Colonic mucosa (tissue), 4 donors: ENCODE data around the gene SLC5A6. TPM values are rescaled to one million over a fixed set of nuclear protein-coding genes. Genes with fewer than 3 reads are reported as not detected.
A peak's percentile ranks its signal among the peaks of the same experiment; 100 is the strongest.

Experiments
- DNase-seq: peaks from one replicate; pipeline ENCODE4 v3.0.0-alpha.2; 2020
- H3K27ac ChIP-seq: fragments of 200-600 bp; one replicate; pipeline ENCODE4 v1.8.0; 2021
- H3K27me3 ChIP-seq: fragments of 200-600 bp; one replicate; pipeline ENCODE4 v1.8.0; 2021
- H3K36me3 ChIP-seq: fragments of 200-600 bp; one replicate; pipeline ENCODE4 v1.8.0; 2021
- H3K4me1 ChIP-seq: fragments of 200-600 bp; one replicate; pipeline ENCODE4 v1.8.0; 2021; ENCODE audit warnings: mild to moderate bottlenecking
- H3K4me3 ChIP-seq: fragments of 200-600 bp; one replicate; pipeline ENCODE4 v1.8.0; 2021
- H3K9ac ChIP-seq, 2 donors: one replicate each; pipeline ENCODE4 v1.7.0; 2013; ENCODE audit warnings: control low read depth in 2 of 2, low read depth in 2 of 2, low read length in 2 of 2
- H3K9me3 ChIP-seq: fragments of 200-600 bp; one replicate; pipeline ENCODE4 v1.8.0; 2021
- intact Hi-C: fragments of 100-400 bp; cut with DNase I; formaldehyde crosslinking; loops from one replicate; pipeline ENCODE4 v1.14.1; 2022
- total RNA-seq, 2 donors: library from RNA; stranded (reverse); fragmentation: NEBNext Ultra II Directional in 1 of 2; extraction: Animal tissue kit (Norgen Biotek cat#: 25700) in 1 of 2; gene quantifications; one replicate each; pipeline ENCODE4 v1.2.1, GENCODE V29; 2021
- TF ChIP-seq, protein P1 (sequence below): fragments of 200-600 bp; IDR thresholded peaks from one replicate; pipeline ENCODE4 v1.8.0; 2022; ENCODE audit warnings: antibody characterized with exemption, mild to moderate bottlenecking
- donor health status: healthy.
- donor health status: DM: no; HTN: no; CAD: no.
- donor health status: DM: no; HTN: no; CAD: no.

Gene SLC5A6
- total RNA-seq, 2 donors from 2014 or later: 19.4 to 57.5 TPM

DNA sequence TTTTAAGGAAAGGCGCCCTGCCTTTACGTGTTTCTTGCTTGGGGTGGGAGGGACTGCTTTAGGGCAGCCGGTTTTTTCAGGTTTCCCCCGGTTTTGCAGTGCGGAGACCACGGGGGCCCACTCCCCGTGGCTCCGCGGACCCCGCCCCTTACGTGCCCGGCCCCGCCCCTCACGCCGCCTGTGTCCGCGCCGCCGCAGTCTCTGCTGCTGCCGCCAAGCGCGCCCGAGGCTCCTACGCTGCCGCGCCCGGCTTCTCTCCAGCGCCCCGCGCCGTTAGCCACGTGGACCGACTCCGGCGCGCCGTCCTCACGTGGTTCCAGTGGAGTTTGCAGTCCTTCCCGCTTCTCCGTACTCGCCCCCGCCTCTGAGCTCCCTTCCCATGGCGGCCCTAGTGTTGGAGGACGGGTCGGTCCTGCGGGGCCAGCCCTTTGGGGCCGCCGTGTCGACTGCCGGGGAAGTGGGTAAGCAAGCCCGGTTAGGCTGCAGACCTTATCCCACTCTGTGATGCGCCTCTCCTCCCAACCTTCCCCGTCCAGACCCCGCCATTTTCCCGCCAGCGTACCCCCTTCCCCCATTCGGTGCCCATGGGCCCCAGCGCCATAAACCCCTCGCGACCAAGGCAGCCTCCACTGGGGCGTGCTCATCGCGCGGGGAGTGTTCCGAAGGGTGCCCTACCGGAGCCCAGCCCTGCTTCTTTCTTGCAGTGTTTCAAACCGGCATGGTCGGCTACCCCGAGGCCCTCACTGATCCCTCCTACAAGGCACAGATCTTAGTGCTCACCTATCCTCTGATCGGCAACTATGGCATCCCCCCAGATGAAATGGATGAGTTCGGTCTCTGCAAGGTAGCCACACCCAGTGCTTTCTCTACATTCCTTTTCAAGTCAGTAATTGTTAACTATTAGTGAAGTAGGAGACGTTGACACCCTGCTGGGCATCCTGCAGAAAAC, 5.4 kb upstream of the SLC5A6 start, which contains the start of gene CAD:
Gene CAD, plus strand, starts transcription at position 197 of the 949 bp plus-strand sequence. Its CDS starts 183 bp downstream, at position 380.
- intact Hi-C loops: no loop called here
- TF ChIP-seq, protein P1, sequence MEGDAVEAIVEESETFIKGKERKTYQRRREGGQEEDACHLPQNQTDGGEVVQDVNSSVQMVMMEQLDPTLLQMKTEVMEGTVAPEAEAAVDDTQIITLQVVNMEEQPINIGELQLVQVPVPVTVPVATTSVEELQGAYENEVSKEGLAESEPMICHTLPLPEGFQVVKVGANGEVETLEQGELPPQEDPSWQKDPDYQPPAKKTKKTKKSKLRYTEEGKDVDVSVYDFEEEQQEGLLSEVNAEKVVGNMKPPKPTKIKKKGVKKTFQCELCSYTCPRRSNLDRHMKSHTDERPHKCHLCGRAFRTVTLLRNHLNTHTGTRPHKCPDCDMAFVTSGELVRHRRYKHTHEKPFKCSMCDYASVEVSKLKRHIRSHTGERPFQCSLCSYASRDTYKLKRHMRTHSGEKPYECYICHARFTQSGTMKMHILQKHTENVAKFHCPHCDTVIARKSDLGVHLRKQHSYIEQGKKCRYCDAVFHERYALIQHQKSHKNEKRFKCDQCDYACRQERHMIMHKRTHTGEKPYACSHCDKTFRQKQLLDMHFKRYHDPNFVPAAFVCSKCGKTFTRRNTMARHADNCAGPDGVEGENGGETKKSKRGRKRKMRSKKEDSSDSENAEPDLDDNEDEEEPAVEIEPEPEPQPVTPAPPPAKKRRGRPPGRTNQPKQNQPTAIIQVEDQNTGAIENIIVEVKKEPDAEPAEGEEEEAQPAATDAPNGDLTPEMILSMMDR: no peak

DNA sequence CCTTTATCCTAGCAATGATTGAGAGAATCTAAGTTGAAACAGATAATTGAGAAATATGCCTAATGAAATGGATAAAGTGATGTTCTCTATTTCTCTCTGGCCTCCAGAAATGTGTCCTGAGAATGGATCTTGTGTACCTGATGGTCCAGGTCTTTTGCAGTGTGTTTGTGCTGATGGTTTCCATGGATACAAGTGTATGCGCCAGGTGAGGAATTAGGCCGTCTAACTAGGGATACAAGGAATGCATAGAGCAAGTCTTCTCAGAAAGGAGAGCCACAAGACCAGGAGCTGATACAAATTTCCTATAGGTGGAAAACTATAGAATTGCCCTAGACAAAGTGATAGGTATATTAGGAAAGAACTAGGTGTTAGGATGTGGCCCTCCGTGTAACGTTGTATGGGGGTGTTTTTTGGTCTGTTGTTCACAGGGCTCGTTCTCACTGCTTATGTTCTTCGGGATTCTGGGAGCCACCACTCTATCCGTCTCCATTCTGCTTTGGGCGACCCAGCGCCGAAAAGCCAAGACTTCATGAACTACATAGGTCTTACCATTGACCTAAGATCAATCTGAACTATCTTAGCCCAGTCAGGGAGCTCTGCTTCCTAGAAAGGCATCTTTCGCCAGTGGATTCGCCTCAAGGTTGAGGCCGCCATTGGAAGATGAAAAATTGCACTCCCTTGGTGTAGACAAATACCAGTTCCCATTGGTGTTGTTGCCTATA, 4.5 kb upstream of the SLC5A6 start:
- no peak for DNase-seq
- no peaks in the 10 kb centered on the region for H3K9me3 ChIP-seq
- H3K27ac ChIP-seq: peak overlapping the region; percentile 53
- no peaks in the 10 kb centered on the region for H3K36me3 ChIP-seq
- H3K27me3 ChIP-seq: no peaks in the 10 kb centered on the region
- intact Hi-C loops: no loop called here
- TF ChIP-seq, protein P1: no peak
- H3K4me1 ChIP-seq: no peaks in the 10 kb centered on the region
- H3K4me3 ChIP-seq: peak overlapping the region; percentile 69
- H3K9ac ChIP-seq: no peak overlapping the region

More for the DNA sequence above, 5.4 kb upstream of the SLC5A6 start, which contains the start of gene CAD:
- Histone ChIP-seq H3K27me3 (no peaks in the 10 kb centered on the region), H3K4me1 (no peaks in the 10 kb centered on the region), H3K4me3 (peak within 1 kb of the TSS; percentile 69), H3K36me3 (no peaks in the 10 kb centered on the region), H3K27ac (peak within 1 kb of the TSS; percentile 53), H3K9me3 (no peaks in the 10 kb centered on the region), H3K9ac (peak within 1 kb of the TSS; percentile 35 to 60)
- DNase-seq: peak; percentile 88

DNA sequence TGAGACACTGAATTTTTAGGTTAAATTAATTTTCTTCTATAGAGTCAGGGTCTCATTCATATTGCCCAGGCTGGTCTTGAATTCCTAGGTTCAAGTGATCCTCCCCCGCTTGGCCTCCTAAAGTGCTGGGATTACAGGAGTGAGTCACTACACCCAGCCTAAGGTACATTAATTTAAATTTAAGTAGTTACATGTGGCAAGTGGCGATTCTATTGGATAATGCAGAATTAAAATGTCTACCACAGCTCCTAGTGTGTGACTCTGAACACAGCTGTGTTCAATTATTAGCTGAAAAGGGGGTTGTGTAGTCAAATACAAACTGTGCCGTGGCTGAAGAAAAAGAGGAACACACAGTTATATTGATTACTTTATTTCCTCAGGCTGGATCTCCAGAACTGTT, 2.9 kb upstream of the SLC5A6 start:
- Histone ChIP-seq H3K27ac (no peak overlapping the region), H3K9ac (no peak overlapping the region), H3K4me3 (no peak overlapping the region), H3K36me3 (no peaks in the 10 kb centered on the region), H3K4me1 (peaks cover under 1% of the 10 kb centered on the region), H3K9me3 (no peaks in the 10 kb centered on the region), H3K27me3 (no peaks in the 10 kb centered on the region)
- intact Hi-C loops: no loop called here
- no peak for DNase-seq
- TF ChIP-seq, protein P1: no peak

DNA sequence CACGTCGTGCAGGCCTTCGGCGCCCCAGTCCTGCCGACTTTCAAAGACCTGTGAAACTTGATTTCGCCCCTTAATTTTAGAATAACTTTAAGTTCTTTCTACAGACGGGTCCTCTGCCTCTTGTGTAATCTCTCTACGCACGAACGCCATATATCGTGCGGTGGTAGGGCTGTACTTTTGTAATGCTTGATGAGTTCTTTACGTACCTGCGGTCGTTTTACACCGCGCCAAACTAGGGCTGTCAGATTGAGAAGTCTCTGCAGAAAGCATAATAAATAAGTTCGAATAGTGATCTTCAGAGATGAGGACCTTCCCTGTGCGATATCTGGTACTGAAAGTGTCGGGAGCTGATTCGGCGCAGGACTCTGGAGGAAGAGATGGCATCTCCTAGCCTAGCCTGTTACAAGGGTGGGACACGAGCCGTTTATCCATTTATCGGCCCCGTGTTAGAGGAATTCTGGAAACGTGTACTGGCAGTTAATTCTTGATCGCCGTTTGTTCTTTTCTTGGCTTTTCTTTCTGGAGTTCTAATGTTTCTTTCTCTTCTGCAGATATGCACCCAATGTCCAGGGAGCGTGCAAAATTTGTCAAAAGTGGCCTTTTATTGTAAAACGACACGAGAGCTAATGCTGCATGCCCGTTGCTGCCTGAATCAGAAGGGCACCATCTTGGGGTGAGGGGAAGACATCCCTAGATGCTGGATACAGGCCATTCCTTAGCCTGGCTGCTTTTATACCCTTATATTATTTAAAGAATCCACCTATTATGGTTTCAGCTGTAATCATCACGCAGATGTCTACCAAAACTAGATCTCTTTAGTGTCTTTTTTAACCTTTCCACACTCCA, 781 bp upstream of the SLC5A6 start:
- no peaks in the 10 kb centered on the region for H3K36me3 ChIP-seq
- peak overlapping the region; percentile 97 for H3K27ac ChIP-seq
- H3K4me3 ChIP-seq: peak overlapping the region; percentile 79
- intact Hi-C loops: no loop called here
- H3K27me3 ChIP-seq: no peaks in the 10 kb centered on the region
- peak; percentile 25 for DNase-seq
- peaks cover 4% of the 10 kb centered on the region for H3K4me1 ChIP-seq
- no peaks in the 10 kb centered on the region for H3K9me3 ChIP-seq
- H3K9ac ChIP-seq: peak overlapping the region; percentile 68 to 98
- TF ChIP-seq, protein P1: no peak
